HG03442 (cell line): ENCODE results near the gene RRP15.

ENCODE experiments used
- ATAC-seq: cut with Tn5 transposase; IDR thresholded peaks from one replicate; pipeline ENCODE4 v1.9.1; 2021; ENCODE audit warnings: mild to moderate bottlenecking, moderate library complexity; ENCODE audit not compliant: unreplicated experiment

The RRP15 gene

GRCh38 chr1:218357893-218358232 is 72.8 kb downstream of the RRP15 start:
- ATAC-seq, result no peak

GRCh38 chr1:218361298-218362065 is 76.4 kb downstream of the RRP15 start:
- ATAC-seq, result no peak

- ATAC-seq, result no peak
Measured at GRCh38 chr1:218362418-218363076, 77.5 kb downstream of the RRP15 start.

- no peak for ATAC-seq
Measured at GRCh38 chr1:218363141-218363540, 78.0 kb downstream of the RRP15 start.

GRCh38 chr1:218364028-218364710 is 79.1 kb downstream of the RRP15 start:
- no peak for ATAC-seq

- ATAC-seq, result no peak
Measured at GRCh38 chr1:218365226-218365999, 80.3 kb downstream of the RRP15 start.

GRCh38 chr1:218366322-218367052 is 81.4 kb downstream of the RRP15 start:
- no peak for ATAC-seq

GRCh38 chr1:218367118-218367517 is 82.0 kb downstream of the RRP15 start:
- no peak for ATAC-seq

GRCh38 chr1:218368686-218369085 is 83.6 kb downstream of the RRP15 start:
- ATAC-seq, result no peak

GRCh38 chr1:218369688-218370511 is 84.8 kb downstream of the RRP15 start:
- no peak for ATAC-seq

- no peak for ATAC-seq
Measured at GRCh38 chr1:218371927-218372672, 87.0 kb downstream of the RRP15 start.

GRCh38 chr1:218374401-218375353 is 89.6 kb downstream of the RRP15 start:
- ATAC-seq, result no peak

- ATAC-seq, result peak; percentile 2
Measured at GRCh38 chr1:218376722-218377121, 91.6 kb downstream of the RRP15 start.

GRCh38 chr1:218377143-218377660 is 92.1 kb downstream of the RRP15 start:
- ATAC-seq, result peak; percentile 89

- no peak for ATAC-seq
Measured at GRCh38 chr1:218380125-218380977, 95.3 kb downstream of the RRP15 start.

GRCh38 chr1:218382261-218382660 is 97.2 kb downstream of the RRP15 start:
- ATAC-seq, result no peak

- ATAC-seq, result no peak
Measured at GRCh38 chr1:218383051-218383450, 98.0 kb downstream of the RRP15 start.
